DMS153 (cell line): ENCODE data around the gene MYO15B.

Experiments used
- DNase-seq: peaks from one replicate; lab custom pipeline; 2025; lab: John Stamatoyannopoulos, UW

Gene MYO15B

GRCh38 chr17:75665981-75666380, 78.4 kb downstream of the MYO15B start:
- DNase-seq: no peak

- DNase-seq: peak; percentile 97
Measured at GRCh38 chr17:75666959-75667790, 79.6 kb downstream of the MYO15B start, which contains the start of the genes RECQL5 and SAP30BP. TSS of gene RECQL5 (minus strand) at chr17:75667154. CDS start at chr17:75666557, 597 bp downstream. TSS of gene SAP30BP (plus strand) at chr17:75667338. CDS start at chr17:75667373, 35 bp downstream.

GRCh38 chr17:75667825-75668224, 80.2 kb downstream of the MYO15B start:
- DNase-seq: no peak

GRCh38 chr17:75668489-75668888, 80.9 kb downstream of the MYO15B start:
- no peak for DNase-seq

- no peak for DNase-seq
Measured at GRCh38 chr17:75670868-75671267, 83.3 kb downstream of the MYO15B start.

GRCh38 chr17:75672011-75672410, 84.4 kb downstream of the MYO15B start:
- DNase-seq: no peak

GRCh38 chr17:75673487-75673886, 85.9 kb downstream of the MYO15B start:
- no peak for DNase-seq
